Measurements from ENCODE around the gene BBS2.

BBS2 gene

GRCh38 chr16:56475201-56475600 lies 44.6 kb downstream of the BBS2 start:
- no peak for DNase-seq

- DNase-seq = no peak
These were observed 49.2 kb downstream of the BBS2 start for GRCh38 chr16:56470666-56471065.

GRCh38 chr16:56470232-56470631 lies 49.6 kb downstream of the BBS2 start:
- no peak for DNase-seq

GRCh38 chr16:56469748-56470147 lies 50.1 kb downstream of the BBS2 start:
- DNase-seq = no peak

- DNase-seq = no peak
These were observed 51.0 kb downstream of the BBS2 start for GRCh38 chr16:56468800-56469199.

GRCh38 chr16:56466344-56466743 lies 53.5 kb downstream of the BBS2 start:
- no peak for DNase-seq

- DNase-seq = no peak
These were observed 56.7 kb downstream of the BBS2 start for GRCh38 chr16:56463153-56463552.

GRCh38 chr16:56462064-56462796 lies 57.6 kb downstream of the BBS2 start:
- DNase-seq = no peak

- DNase-seq = no peak
These were observed 59.7 kb downstream of the BBS2 start for GRCh38 chr16:56460101-56460500.

GRCh38 chr16:56457927-56458470 lies 61.8 kb downstream of the BBS2 start:
- no peak for DNase-seq

GRCh38 chr16:56451753-56452689 lies 67.8 kb downstream of the BBS2 start:
- peak; percentile 18 to 33 for DNase-seq

GRCh38 chr16:56450986-56451752 lies 68.7 kb downstream of the BBS2 start, which contains the start of the genes NUDT21 and OGFOD1:
Gene NUDT21 (minus strand): TSS chr16:56451332. CDS start chr16:56451202, 130 bp downstream.
Gene OGFOD1 (plus strand): TSS chr16:56451554. CDS start chr16:56451613, 59 bp downstream.
- peak; percentile 94 to 98 for DNase-seq

GRCh38 chr16:56450275-56450985 lies 69.4 kb downstream of the BBS2 start:
- peak in 1 of 2 donors; percentile 18 for DNase-seq

- DNase-seq = no peak
These were observed 71.8 kb downstream of the BBS2 start for GRCh38 chr16:56448005-56448404.

GRCh38 chr16:56447286-56447685 lies 72.5 kb downstream of the BBS2 start:
- DNase-seq = no peak

GRCh38 chr16:56438038-56438437 lies 81.8 kb downstream of the BBS2 start:
- no peak for DNase-seq

GRCh38 chr16:56436258-56436657 lies 83.6 kb downstream of the BBS2 start:
- peak in 1 of 2 donors; percentile 44 for DNase-seq

Measured in inflammatory macrophage treated with lipopolysaccharide for 1 hour (primary cell).